Measurements from ENCODE around the gene CD28. TPM values are rescaled to one million over a fixed set of nuclear protein-coding genes. Genes with fewer than 3 reads are reported as not detected.

CD28 gene
- total and polyA plus RNA-seq, 7 experiments from 2014 or later: 52.2 to 224 (median 113) TPM

DNA sequence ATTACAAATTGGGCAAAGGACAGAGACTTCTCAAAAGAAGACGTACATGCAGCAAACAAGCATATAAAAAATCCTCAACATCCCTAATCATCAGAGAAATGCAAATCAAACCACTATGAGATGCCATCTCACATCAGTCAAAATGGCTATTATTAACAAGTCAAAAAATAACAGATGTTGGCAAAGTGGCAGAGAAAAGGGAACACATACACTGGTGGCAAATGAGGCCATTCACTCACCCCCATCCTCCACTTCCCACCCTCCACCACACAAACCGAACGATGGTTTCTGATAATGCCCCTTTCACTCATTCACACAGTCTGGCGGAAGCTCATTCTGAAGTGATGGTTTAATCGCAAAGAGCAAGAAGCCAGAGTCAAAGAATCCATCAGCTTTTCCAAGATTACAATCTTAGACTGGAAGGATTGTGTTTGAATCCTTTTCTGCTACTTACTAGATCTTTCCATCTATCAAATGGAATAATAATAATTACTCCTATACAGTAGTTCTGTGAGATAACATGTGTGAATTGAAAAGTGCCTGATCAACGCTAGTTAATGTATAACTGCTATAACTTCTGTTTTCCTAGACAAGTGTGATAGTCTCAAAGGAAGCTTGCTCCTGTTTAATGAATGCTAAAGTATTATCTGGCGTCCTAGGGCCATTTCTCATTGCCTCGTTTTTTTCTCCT, 16.9 kb upstream of the CD28 start:
- Mint-ChIP-seq H3K36me3 (peaks cover 0 to 4% (median 0%) of the 10 kb centered on the region in 5 donors), H3K4me3 (peak overlapping the region in 1 of 10 donors; percentile 10), H3K9me3 (peaks cover 0 to 2% (median 0%) of the 10 kb centered on the region in 11 donors), H3K27ac (peak overlapping the region in 1 of 9 donors; percentile 60), H3K27me3 (no peaks in the 10 kb centered on the region), H3K4me1 (peaks cover 7 to 39% (median 23%) of the 10 kb centered on the region in 7 donors)
- intact Hi-C loops (cut with micrococcal nuclease): no loop called here
- H3K9me3 ChIP-seq (ENCODE audit: control insufficient read depth in 2 of 3, low read length in 3 of 3): no peaks in the 10 kb centered on the region
- H3K4me1 ChIP-seq (ENCODE audit: control insufficient read depth in 2 of 2, insufficient read depth in 2 of 2, low read length in 2 of 2): peaks cover 0 to 10% of the 10 kb centered on the region in 2 donors
- no peak overlapping the region for H3K4me3 ChIP-seq (ENCODE audit: low read length)
- no peaks in the 10 kb centered on the region for H3K36me3 ChIP-seq (ENCODE audit: control insufficient read depth in 2 of 3, insufficient read depth in 3 of 3, low read length in 3 of 3)
- ChIA-PET POLR2A (interaction anchor here (1.1 kb wide), 2 partner anchors 8 to 17 kb away, joined by 3 read pairs; no protein-coding TSS in a partner anchor), CTCF (interaction anchor here (0.6 kb wide), 1 partner anchor 139 kb away, joined by 5 read pairs; no protein-coding TSS in a partner anchor)
- DNase-seq (no peak), ATAC-seq (peak; percentile 76)
- H3K27me3 ChIP-seq (ENCODE audit: control insufficient read depth in 2 of 2, insufficient read depth in 2 of 2, low read length in 2 of 2): no peaks in the 10 kb centered on the region
- H3K27ac ChIP-seq (ENCODE audit: low read depth, low read length): no peak overlapping the region

DNA sequence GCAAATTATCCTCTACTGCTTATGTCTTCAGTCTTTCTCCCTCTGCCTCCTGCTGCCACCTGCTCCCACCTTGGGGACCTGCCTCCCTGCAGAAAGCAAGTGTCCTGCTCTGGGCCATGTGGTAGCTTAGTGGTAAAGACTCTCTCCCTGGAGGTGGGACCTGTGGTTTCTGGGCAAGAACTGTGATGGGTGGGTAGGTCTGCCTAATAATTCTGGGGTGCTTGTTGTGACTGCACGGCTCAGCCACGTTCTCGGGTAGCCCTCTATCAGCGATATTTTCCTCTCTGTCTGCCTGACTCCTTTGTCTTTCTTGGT, 16.4 kb upstream of the CD28 start:
- Mint-ChIP-seq H3K4me1 (peaks cover 7 to 39% (median 23%) of the 10 kb centered on the region in 7 donors), H3K27me3 (no peaks in the 10 kb centered on the region), H3K36me3 (peaks cover 0 to 4% (median 0%) of the 10 kb centered on the region in 5 donors), H3K9me3 (peaks cover 0 to 2% (median 0%) of the 10 kb centered on the region in 11 donors), H3K4me3 (no peak overlapping the region), H3K27ac (peak overlapping the region in 2 of 9 donors; percentile 13 to 60)
- Histone ChIP-seq H3K27me3 (ENCODE audit: control insufficient read depth in 2 of 2, insufficient read depth in 2 of 2, low read length in 2 of 2) (no peaks in the 10 kb centered on the region), H3K9me3 (ENCODE audit: control insufficient read depth in 2 of 3, low read length in 3 of 3) (no peaks in the 10 kb centered on the region), H3K27ac (ENCODE audit: low read depth, low read length) (no peak overlapping the region), H3K4me1 (ENCODE audit: control insufficient read depth in 2 of 2, insufficient read depth in 2 of 2, low read length in 2 of 2) (peaks cover 0 to 10% of the 10 kb centered on the region in 2 donors), H3K4me3 (ENCODE audit: low read length) (no peak overlapping the region), H3K36me3 (ENCODE audit: control insufficient read depth in 2 of 3, insufficient read depth in 3 of 3, low read length in 3 of 3) (no peaks in the 10 kb centered on the region)
- DNase-seq (no peak), ATAC-seq (no peak)
- ChIA-PET CTCF (no interaction called here), POLR2A (interaction anchor here (1.1 kb wide), 2 partner anchors 8 to 17 kb away, joined by 3 read pairs; no protein-coding TSS in a partner anchor)
- intact Hi-C loops (cut with micrococcal nuclease): no loop called here

DNA sequence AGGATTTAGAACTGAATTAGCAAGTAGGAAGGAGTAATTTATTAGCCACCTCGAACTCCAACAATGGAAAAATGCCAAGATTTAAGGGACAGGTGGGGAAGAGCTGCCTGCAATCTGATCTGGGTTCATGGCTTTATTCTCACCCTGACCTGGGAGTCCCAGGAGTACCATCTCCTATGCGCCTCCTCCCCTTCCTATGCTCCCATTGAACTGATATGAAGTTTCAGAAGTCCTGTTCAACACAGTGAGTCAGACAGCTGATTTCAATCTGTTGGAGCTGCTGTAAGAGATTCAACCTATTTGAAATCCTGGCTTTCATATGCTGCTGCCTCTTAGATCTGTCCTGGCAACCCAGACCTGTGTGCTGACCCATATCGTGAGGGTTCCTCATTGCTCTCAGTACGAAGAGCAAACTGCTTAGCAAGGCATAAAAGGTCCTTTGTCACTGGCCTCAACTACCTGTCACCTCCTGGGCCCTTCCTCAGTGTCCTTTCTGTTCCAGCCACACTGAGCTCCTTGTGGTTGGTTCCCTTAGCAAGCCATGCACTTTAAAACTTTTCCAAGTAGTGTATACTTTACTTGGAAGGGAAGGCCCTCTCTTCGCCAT, 15.9 kb upstream of the CD28 start:
- peaks cover 7 to 39% (median 23%) of the 10 kb centered on the region in 7 donors for H3K4me1 Mint-ChIP-seq
- Histone ChIP-seq H3K4me1 (ENCODE audit: control insufficient read depth in 2 of 2, insufficient read depth in 2 of 2, low read length in 2 of 2) (peaks cover 0 to 10% of the 10 kb centered on the region in 2 donors), H3K4me3 (ENCODE audit: low read length) (no peak overlapping the region), H3K27me3 (ENCODE audit: control insufficient read depth in 2 of 2, insufficient read depth in 2 of 2, low read length in 2 of 2) (no peaks in the 10 kb centered on the region), H3K27ac (ENCODE audit: low read depth, low read length) (no peak overlapping the region), H3K36me3 (ENCODE audit: control insufficient read depth in 2 of 3, insufficient read depth in 3 of 3, low read length in 3 of 3) (no peaks in the 10 kb centered on the region), H3K9me3 (ENCODE audit: control insufficient read depth in 2 of 3, low read length in 3 of 3) (no peaks in the 10 kb centered on the region)
- peaks cover 0 to 3% (median 0%) of the 10 kb centered on the region in 11 donors for H3K9me3 Mint-ChIP-seq
- DNase-seq (no peak), ATAC-seq (no peak)
- ChIA-PET POLR2A (interaction anchor here (0.7 to 1.1 kb wide), 2 partner anchors 16 to 24 kb away, joined by 3 read pairs; no protein-coding TSS in a partner anchor), CTCF (no interaction called here)
- intact Hi-C loops (cut with micrococcal nuclease): no loop called here
- H3K27ac Mint-ChIP-seq: peak overlapping the region in 3 of 9 donors; percentile 10 to 60 (median 13)
- H3K36me3 Mint-ChIP-seq: peaks cover 0 to 4% (median 0%) of the 10 kb centered on the region in 5 donors
- H3K4me3 Mint-ChIP-seq: no peak overlapping the region
- no peaks in the 10 kb centered on the region for H3K27me3 Mint-ChIP-seq

DNA sequence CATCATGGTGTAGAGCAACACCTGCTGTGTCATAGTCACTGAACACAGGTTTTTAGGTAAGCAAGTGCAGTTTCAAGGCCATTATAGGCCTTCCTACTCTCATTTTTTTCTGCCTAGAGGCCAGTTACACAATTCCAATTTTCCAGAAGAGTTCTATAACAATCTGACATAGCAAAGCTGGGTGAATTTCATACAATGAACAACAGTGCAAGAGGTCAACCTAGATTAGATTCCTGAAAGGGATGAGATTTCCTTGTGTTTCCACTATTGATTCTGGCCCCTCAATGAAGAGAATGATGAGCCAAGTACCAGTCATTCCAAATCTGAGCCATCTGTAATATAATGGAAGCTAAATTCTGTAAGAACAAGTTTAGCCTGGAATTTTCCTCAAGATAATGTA, 15.3 kb upstream of the CD28 start:
- no peaks in the 10 kb centered on the region for H3K9me3 ChIP-seq (ENCODE audit: control insufficient read depth in 2 of 3, low read length in 3 of 3)
- no peaks in the 10 kb centered on the region for H3K27me3 ChIP-seq (ENCODE audit: control insufficient read depth in 2 of 2, insufficient read depth in 2 of 2, low read length in 2 of 2)
- peaks cover 0 to 3% (median 0%) of the 10 kb centered on the region in 11 donors for H3K9me3 Mint-ChIP-seq
- H3K4me1 Mint-ChIP-seq: peaks cover 7 to 39% (median 23%) of the 10 kb centered on the region in 7 donors
- ChIA-PET POLR2A (interaction anchor here (0.7 to 0.9 kb wide), 2 partner anchors 23 to 24 kb away, joined by 3 read pairs; no protein-coding TSS in a partner anchor), CTCF (interaction anchor here (0.6 kb wide), 1 partner anchor 214 kb away, joined by 4 read pairs; no protein-coding TSS in a partner anchor)
- H3K4me1 ChIP-seq (ENCODE audit: control insufficient read depth in 2 of 2, insufficient read depth in 2 of 2, low read length in 2 of 2): peaks cover 0 to 10% of the 10 kb centered on the region in 2 donors
- H3K27ac ChIP-seq (ENCODE audit: low read depth, low read length): no peak overlapping the region
- no peaks in the 10 kb centered on the region for H3K27me3 Mint-ChIP-seq
- intact Hi-C loops (cut with micrococcal nuclease): no loop called here
- H3K36me3 ChIP-seq (ENCODE audit: control insufficient read depth in 2 of 3, insufficient read depth in 3 of 3, low read length in 3 of 3): no peaks in the 10 kb centered on the region
- no peak overlapping the region for H3K4me3 ChIP-seq (ENCODE audit: low read length)
- H3K36me3 Mint-ChIP-seq: peaks cover 0 to 4% (median 0%) of the 10 kb centered on the region in 5 donors
- DNase-seq (no peak), ATAC-seq (no peak)
- peak overlapping the region in 1 of 9 donors; percentile 10 for H3K27ac Mint-ChIP-seq
- no peak overlapping the region for H3K4me3 Mint-ChIP-seq

DNA sequence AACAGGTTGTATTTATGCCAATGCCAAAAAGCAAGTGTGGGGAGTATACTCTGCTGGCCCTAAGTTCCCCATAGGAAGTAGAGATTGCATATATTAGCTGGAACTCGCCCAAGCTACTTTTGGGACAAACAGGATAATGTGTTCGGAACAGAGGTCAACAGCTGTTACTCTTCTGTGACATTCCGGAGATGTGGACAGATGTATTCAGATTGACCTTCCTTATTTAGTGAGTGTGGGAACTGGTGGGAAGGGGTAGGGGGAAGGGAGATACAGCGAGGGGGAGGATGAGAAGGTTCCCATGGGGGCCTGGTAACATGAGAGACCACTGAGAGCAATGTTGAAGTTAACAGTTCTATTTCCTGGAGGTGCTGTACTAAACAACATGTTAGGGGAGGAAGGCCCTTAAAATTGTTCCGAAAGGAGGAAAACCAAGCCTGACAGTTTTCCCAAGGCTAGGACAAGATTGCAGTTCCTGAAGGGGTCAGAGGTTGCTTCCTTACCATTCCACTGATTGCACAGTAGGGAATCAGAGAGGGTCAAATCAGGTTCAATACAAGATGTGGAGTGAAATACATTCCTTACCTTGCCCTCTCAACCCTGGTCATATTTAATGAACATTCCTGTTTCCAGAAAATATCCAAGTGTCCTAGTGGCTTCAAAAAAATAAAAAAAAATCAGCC, 14.3 kb upstream of the CD28 start:
- no peak overlapping the region for H3K4me3 ChIP-seq (ENCODE audit: low read length)
- H3K9me3 ChIP-seq (ENCODE audit: control insufficient read depth in 2 of 3, low read length in 3 of 3): no peaks in the 10 kb centered on the region
- peaks cover 0 to 3% (median 0%) of the 10 kb centered on the region in 11 donors for H3K9me3 Mint-ChIP-seq
- H3K27me3 Mint-ChIP-seq: no peaks in the 10 kb centered on the region
- no peak overlapping the region for H3K4me3 Mint-ChIP-seq
- DNase-seq (no peak), ATAC-seq (no peak)
- peaks cover 4 to 39% (median 25%) of the 10 kb centered on the region in 7 donors for H3K4me1 Mint-ChIP-seq
- H3K36me3 Mint-ChIP-seq: peaks cover 0 to 3% (median 0%) of the 10 kb centered on the region in 5 donors
- H3K4me1 ChIP-seq (ENCODE audit: control insufficient read depth in 2 of 2, insufficient read depth in 2 of 2, low read length in 2 of 2): peaks cover 0 to 10% of the 10 kb centered on the region in 2 donors
- H3K27me3 ChIP-seq (ENCODE audit: control insufficient read depth in 2 of 2, insufficient read depth in 2 of 2, low read length in 2 of 2): no peaks in the 10 kb centered on the region
- no peak overlapping the region for H3K27ac ChIP-seq (ENCODE audit: low read depth, low read length)
- intact Hi-C loops (cut with micrococcal nuclease): loop anchor here in 1 of 2 donors (1.0 kb wide), 1 partner anchor 13 kb away; no protein-coding TSS in a partner anchor
- H3K36me3 ChIP-seq (ENCODE audit: control insufficient read depth in 2 of 3, insufficient read depth in 3 of 3, low read length in 3 of 3): no peaks in the 10 kb centered on the region
- POLR2A ChIA-PET: interaction anchor here (0.6 to 0.9 kb wide), 3 partner anchors 20 to 117 kb away, joined by 3 read pairs; no protein-coding TSS in a partner anchor
- CTCF ChIA-PET: interaction anchor here (0.6 to 0.7 kb wide), 2 partner anchors 213 to 217 kb away, joined by 4 read pairs; no protein-coding TSS in a partner anchor
- H3K27ac Mint-ChIP-seq: peak overlapping the region in 1 of 9 donors; percentile 10

DNA sequence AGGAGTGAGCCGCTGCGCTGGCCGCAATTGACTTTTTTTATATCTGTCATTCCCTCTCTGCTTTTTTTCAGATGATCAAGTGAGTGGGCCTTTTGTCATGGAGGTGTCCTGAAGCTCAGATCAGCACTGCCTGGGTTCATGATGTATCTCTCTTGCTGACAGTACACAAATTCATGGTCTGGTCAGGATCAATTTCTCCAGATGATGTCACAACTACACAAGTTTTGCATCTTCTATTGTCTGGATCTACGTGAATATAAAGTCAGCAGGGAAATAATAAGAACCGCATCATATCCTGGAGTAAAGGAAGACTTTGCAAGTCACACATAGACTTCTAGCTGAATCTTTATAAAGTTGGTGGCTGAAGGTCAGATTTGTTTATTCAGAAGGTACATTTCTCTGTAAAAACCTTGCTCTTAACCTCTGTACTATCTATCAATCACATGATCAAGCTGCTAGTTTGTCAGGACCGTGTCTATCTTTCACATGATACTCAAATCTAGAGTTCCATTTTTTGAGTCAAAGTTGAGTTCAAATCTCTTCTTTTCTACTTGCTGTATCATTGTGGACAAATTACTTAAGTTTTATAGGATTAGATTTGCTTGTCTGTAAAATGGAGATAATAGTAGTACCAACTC, 13.1 kb upstream of the CD28 start:
- ChIA-PET POLR2A (interaction anchor here (0.6 to 2.0 kb wide), 3 partner anchors 9 to 118 kb away, joined by 3 to 11 read pairs (median 3); no protein-coding TSS in a partner anchor), CTCF (interaction anchor here (0.7 kb wide), 1 partner anchor 216 kb away, joined by 4 read pairs; no protein-coding TSS in a partner anchor)
- H3K4me1 ChIP-seq (ENCODE audit: control insufficient read depth in 2 of 2, insufficient read depth in 2 of 2, low read length in 2 of 2): peaks cover 0 to 10% of the 10 kb centered on the region in 2 donors
- no peak for DNase-seq
- H3K27me3 ChIP-seq (ENCODE audit: control insufficient read depth in 2 of 2, insufficient read depth in 2 of 2, low read length in 2 of 2): no peaks in the 10 kb centered on the region
- Mint-ChIP-seq H3K27me3 (no peaks in the 10 kb centered on the region), H3K4me3 (no peak overlapping the region), H3K36me3 (peaks cover 0 to 3% (median 1%) of the 10 kb centered on the region in 5 donors), H3K9me3 (peaks cover 0 to 5% (median 0%) of the 10 kb centered on the region in 11 donors), H3K27ac (peak overlapping the region in 1 of 9 donors; percentile 17), H3K4me1 (peaks cover 5 to 35% (median 25%) of the 10 kb centered on the region in 7 donors)
- no peak overlapping the region for H3K4me3 ChIP-seq (ENCODE audit: low read length)
- no peak for ATAC-seq
- intact Hi-C loops (cut with micrococcal nuclease): no loop called here
- H3K27ac ChIP-seq (ENCODE audit: low read depth, low read length): no peak overlapping the region
- H3K9me3 ChIP-seq (ENCODE audit: control insufficient read depth in 2 of 3, low read length in 3 of 3): no peaks in the 10 kb centered on the region
- H3K36me3 ChIP-seq (ENCODE audit: control insufficient read depth in 2 of 3, insufficient read depth in 3 of 3, low read length in 3 of 3): no peaks in the 10 kb centered on the region

All from naive thymus-derived CD4-positive, alpha-beta T cell (primary cell).